ENCODE results near the gene SART3.

Gene SART3

GRCh38 chr12:108525681-108526080 is 35.3 kb downstream of the SART3 start:
- no peak for DNase-seq

GRCh38 chr12:108523365-108523764 is 37.6 kb downstream of the SART3 start:
- no peak for DNase-seq
- no peak for TF ChIP-seq GATA1 (IDR thresholded peaks at IDR 0.05; ENCODE audit: low read depth, low read length)
- no peak for TF ChIP-seq POLR2A (IDR thresholded peaks at IDR 0.05; ENCODE audit: low read length)

More at GRCh38 chr12:108525681-108526080, 35.3 kb downstream of the SART3 start:
- TF ChIP-seq POLR2A (IDR thresholded peaks at IDR 0.05; ENCODE audit: low read length) (no peak), GATA1 (IDR thresholded peaks at IDR 0.05; ENCODE audit: low read depth, low read length) (no peak)

GRCh38 chr12:108519558-108519957 is 41.4 kb downstream of the SART3 start:
- TF ChIP-seq POLR2A (IDR thresholded peaks at IDR 0.05; ENCODE audit: low read length) (no peak), GATA1 (IDR thresholded peaks at IDR 0.05; ENCODE audit: low read depth, low read length) (no peak)
- DNase-seq = peak; percentile 10 to 21

- TF ChIP-seq GATA1 (IDR thresholded peaks at IDR 0.05; ENCODE audit: low read depth, low read length) (no peak), POLR2A (IDR thresholded peaks at IDR 0.05; ENCODE audit: low read length) (no peak)
- no peak for DNase-seq
Measured at GRCh38 chr12:108518716-108519496, 42.1 kb downstream of the SART3 start.

GRCh38 chr12:108518101-108518715 is 42.8 kb downstream of the SART3 start:
- no peak for TF ChIP-seq GATA1 (IDR thresholded peaks at IDR 0.05; ENCODE audit: low read depth, low read length)
- TF ChIP-seq POLR2A (IDR thresholded peaks at IDR 0.05; ENCODE audit: low read length) = no peak
- peak in 1 of 2 experiments; percentile 29 for DNase-seq

GRCh38 chr12:108517288-108518100 is 43.5 kb downstream of the SART3 start:
- DNase-seq = no peak
- TF ChIP-seq GATA1 (IDR thresholded peaks at IDR 0.05; ENCODE audit: low read depth, low read length) (no peak), POLR2A (IDR thresholded peaks at IDR 0.05; ENCODE audit: low read length) (no peak)

- TF ChIP-seq GATA1 (IDR thresholded peaks at IDR 0.05; ENCODE audit: low read depth, low read length) (no peak), POLR2A (IDR thresholded peaks at IDR 0.05; ENCODE audit: low read length) (no peak)
- DNase-seq = peak; percentile 40
Measured at GRCh38 chr12:108516511-108517275, 44.3 kb downstream of the SART3 start.

GRCh38 chr12:108515916-108516315 is 45.1 kb downstream of the SART3 start:
- peak; percentile 43 to 61 for DNase-seq
- no peak for TF ChIP-seq POLR2A (IDR thresholded peaks at IDR 0.05; ENCODE audit: low read length)
- no peak for TF ChIP-seq GATA1 (IDR thresholded peaks at IDR 0.05; ENCODE audit: low read depth, low read length)

- peak; percentile 98 to 99 for DNase-seq
- TF ChIP-seq GATA1 (IDR thresholded peaks at IDR 0.05; ENCODE audit: low read depth, low read length) (no peak), POLR2A (IDR thresholded peaks at IDR 0.05; ENCODE audit: low read length) (peak; percentile 60)
Measured at GRCh38 chr12:108514973-108515814, 45.8 kb downstream of the SART3 start, which contains the start of gene FICD. FICD (plus strand) TSS chr12:108515277; CDS start chr12:108516973, 1,696 bp downstream.

GRCh38 chr12:108514468-108514972 is 46.5 kb downstream of the SART3 start:
- TF ChIP-seq GATA1 (IDR thresholded peaks at IDR 0.05; ENCODE audit: low read depth, low read length) (no peak), POLR2A (IDR thresholded peaks at IDR 0.05; ENCODE audit: low read length) (no peak)

GRCh38 chr12:108511633-108512540 is 49.1 kb downstream of the SART3 start:
- TF ChIP-seq POLR2A (IDR thresholded peaks at IDR 0.05; ENCODE audit: low read length) (no peak), GATA1 (IDR thresholded peaks at IDR 0.05; ENCODE audit: low read depth, low read length) (no peak)
- DNase-seq = peak; percentile 71 to 85

More at GRCh38 chr12:108514468-108514972, 46.5 kb downstream of the SART3 start:
- no peak for DNase-seq

Data from erythroblast (primary cell).